A673 (cell line): ENCODE results near the gene ULK4. TPM values are rescaled to one million over a fixed set of nuclear protein-coding genes. Genes with fewer than 3 reads are reported as not detected.

Experiments
- BruUV-seq: library from RNA; stranded (reverse); fragments of 400-500 nt; replicated peaks from 2 replicates; lab custom pipeline; 2021; lab: Mats Ljungman, UMichigan
- CTCF ChIA-PET: fragments of 300-600 bp; sonication (Branson Sonifier 250); formaldehyde crosslinking; loops from one replicate; lab custom pipeline; 2022; ENCODE audit warnings: antibody characterized with exemption; lab: Charles Lee
- POLR2A ChIA-PET: fragments of 300-600 bp; sonication (Branson Sonifier 250); formaldehyde crosslinking; loops from one replicate; lab custom pipeline; 2022; ENCODE audit warnings: antibody characterized with exemption; ENCODE audit not compliant: low non-redundant PET; lab: Charles Lee
- DNase-seq: peaks from one replicate; pipeline ENCODE4 v3.0.0-alpha.2; 2015; ENCODE audit warnings: low spot score
- H3K27ac ChIP-seq: fragments of 200-600 bp; sonication (generic); 2 replicates; pipeline ENCODE4 v1.5.1; 2016; ENCODE audit warnings: mixed run types, low read depth, mild to moderate bottlenecking, mixed read lengths, antibody characterized with exemption, low read length; ENCODE audit not compliant: poor library complexity, severe bottlenecking
- H3K27me3 ChIP-seq: fragments of 200-600 bp; sonication (generic); replicated peaks from 2 replicates; pipeline ENCODE4 v1.6.1; 2017; ENCODE audit warnings: mixed run types, low read depth, mild to moderate bottlenecking, mixed read lengths, antibody characterized with exemption, low read length; ENCODE audit not compliant: insufficient read depth, poor library complexity
- H3K36me3 ChIP-seq: fragments of 200-600 bp; sonication (generic); 2 replicates; pipeline ENCODE4 v1.6.1; 2016; ENCODE audit warnings: mixed run types, mild to moderate bottlenecking, mixed read lengths, antibody characterized with exemption, low read length; ENCODE audit not compliant: insufficient read depth, poor library complexity, severe bottlenecking
- H3K4me1 ChIP-seq: fragments of 200-600 bp; sonication (generic); 2 replicates; pipeline ENCODE4 v1.6.1; 2017; ENCODE audit warnings: mixed run types, mild to moderate bottlenecking, mixed read lengths, antibody characterized with exemption, low read length; ENCODE audit not compliant: insufficient read depth, poor library complexity, severe bottlenecking
- H3K4me3 ChIP-seq: fragments of 200-600 bp; sonication (generic); 2 replicates; pipeline ENCODE4 v1.5.1; 2016; ENCODE audit warnings: low read depth, mixed run types, mild to moderate bottlenecking, mixed read lengths, low read length; ENCODE audit not compliant: poor library complexity, severe bottlenecking
- H3K9me3 ChIP-seq: fragments of 200-600 bp; sonication (generic); 2 replicates; pipeline ENCODE4 v1.6.1; 2016; ENCODE audit warnings: mixed run types, low read depth, mild to moderate bottlenecking, mixed read lengths, antibody characterized with exemption, low read length; ENCODE audit not compliant: poor library complexity, severe bottlenecking
- CTCF ChIP-seq: fragments of 300-800, 200-600 bp; sonication (generic); conservative IDR thresholded peaks from 2 replicates; pipeline ENCODE4 v1.5.1; 2017; ENCODE audit warnings: low read depth, mild to moderate bottlenecking, antibody characterized with exemption, low read length, moderate library complexity, mixed read lengths
- EZH2 ChIP-seq: fragments of 200-600 bp; sonication (generic); IDR thresholded peaks from 2 replicates; pipeline ENCODE4 v1.6.1; 2017; ENCODE audit warnings: borderline replicate concordance, low read depth, mild to moderate bottlenecking, mixed read lengths, antibody characterized with exemption, low read length; ENCODE audit not compliant: poor library complexity, severe bottlenecking
- intact Hi-C: fragments of 100-400 bp; cut with micrococcal nuclease; formaldehyde crosslinking; loops from one replicate; pipeline ENCODE4 v1.10.0; 2022; ENCODE audit not compliant: unreplicated experiment
- total RNA-seq: library from RNA; stranded (reverse); gene quantifications from 2 replicates; pipeline ENCODE4 v1.2.3, GENCODE V29; 2021

Gene ULK4
- total RNA-seq, 1 experiment from 2014 or later: 7.4 TPM

GRCh38 chr3:41518626-41519025 is 443.3 kb downstream of the ULK4 start:
- intact Hi-C loops: no loop called here
- no peaks in the 10 kb centered on the region for H3K36me3 ChIP-seq
- no peaks in the 10 kb centered on the region for H3K9me3 ChIP-seq
- H3K27ac ChIP-seq: no peak overlapping the region
- no peak for TF ChIP-seq CTCF
- TF ChIP-seq EZH2: no peak
- BruUV-seq: no TSS peak
- H3K27me3 ChIP-seq: no peaks in the 10 kb centered on the region
- no peak overlapping the region for H3K4me3 ChIP-seq
- ChIA-PET POLR2A (no interaction called here), CTCF (no interaction called here)
- no peak for DNase-seq
- no peaks in the 10 kb centered on the region for H3K4me1 ChIP-seq

DNA sequence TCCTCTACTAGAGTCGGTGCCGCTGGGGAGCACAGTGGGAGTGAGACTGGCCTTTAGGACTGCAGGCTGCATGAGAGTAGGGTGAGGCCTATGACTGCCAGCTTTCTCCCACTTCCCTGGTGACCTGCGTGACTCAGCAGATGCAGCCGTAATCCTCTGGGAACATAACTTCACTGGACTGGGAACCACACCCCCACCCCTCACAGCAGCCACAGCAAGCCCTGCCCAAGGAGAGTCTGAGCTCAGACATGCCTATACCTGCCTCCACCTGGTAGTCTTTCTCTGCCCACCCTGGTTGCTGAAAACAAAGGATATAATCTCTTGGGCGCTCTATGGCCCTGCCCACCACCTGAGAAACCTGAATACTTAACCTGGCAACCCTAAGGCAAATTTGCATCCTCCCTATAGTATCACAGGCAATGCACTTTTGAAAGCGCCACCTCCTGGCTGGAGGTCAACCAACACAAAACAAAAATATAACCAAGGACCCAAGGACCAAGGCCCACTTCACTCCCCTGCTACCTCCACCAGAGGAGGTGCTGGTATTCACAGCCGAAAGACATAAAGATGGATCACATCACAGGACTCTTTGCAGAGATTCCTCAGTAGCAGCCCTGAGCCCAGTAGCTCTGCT is 453.7 kb downstream of the ULK4 start:
- Histone ChIP-seq H3K27me3 (no peaks in the 10 kb centered on the region), H3K4me3 (no peak overlapping the region), H3K9me3 (no peaks in the 10 kb centered on the region), H3K36me3 (no peaks in the 10 kb centered on the region), H3K4me1 (no peaks in the 10 kb centered on the region), H3K27ac (no peak overlapping the region)
- TF ChIP-seq EZH2: no peak
- TF ChIP-seq CTCF: no peak
- no peak for DNase-seq
- ChIA-PET POLR2A (no interaction called here), CTCF (no interaction called here)
- no TSS peak for BruUV-seq
- intact Hi-C loops: no loop called here

GRCh38 chr3:41507336-41508062 is 454.4 kb downstream of the ULK4 start:
- H3K9me3 ChIP-seq: no peaks in the 10 kb centered on the region
- POLR2A ChIA-PET: no interaction called here
- intact Hi-C loops: no loop called here
- H3K27ac ChIP-seq: no peak overlapping the region
- no peaks in the 10 kb centered on the region for H3K4me1 ChIP-seq
- H3K4me3 ChIP-seq: no peak overlapping the region
- CTCF ChIA-PET: no interaction called here
- H3K27me3 ChIP-seq: no peaks in the 10 kb centered on the region
- no TSS peak for BruUV-seq
- H3K36me3 ChIP-seq: no peaks in the 10 kb centered on the region
- TF ChIP-seq EZH2 (no peak), CTCF (no peak)
- no peak for DNase-seq
